ENCODE results near the gene LIF.

Gene LIF

DNA sequence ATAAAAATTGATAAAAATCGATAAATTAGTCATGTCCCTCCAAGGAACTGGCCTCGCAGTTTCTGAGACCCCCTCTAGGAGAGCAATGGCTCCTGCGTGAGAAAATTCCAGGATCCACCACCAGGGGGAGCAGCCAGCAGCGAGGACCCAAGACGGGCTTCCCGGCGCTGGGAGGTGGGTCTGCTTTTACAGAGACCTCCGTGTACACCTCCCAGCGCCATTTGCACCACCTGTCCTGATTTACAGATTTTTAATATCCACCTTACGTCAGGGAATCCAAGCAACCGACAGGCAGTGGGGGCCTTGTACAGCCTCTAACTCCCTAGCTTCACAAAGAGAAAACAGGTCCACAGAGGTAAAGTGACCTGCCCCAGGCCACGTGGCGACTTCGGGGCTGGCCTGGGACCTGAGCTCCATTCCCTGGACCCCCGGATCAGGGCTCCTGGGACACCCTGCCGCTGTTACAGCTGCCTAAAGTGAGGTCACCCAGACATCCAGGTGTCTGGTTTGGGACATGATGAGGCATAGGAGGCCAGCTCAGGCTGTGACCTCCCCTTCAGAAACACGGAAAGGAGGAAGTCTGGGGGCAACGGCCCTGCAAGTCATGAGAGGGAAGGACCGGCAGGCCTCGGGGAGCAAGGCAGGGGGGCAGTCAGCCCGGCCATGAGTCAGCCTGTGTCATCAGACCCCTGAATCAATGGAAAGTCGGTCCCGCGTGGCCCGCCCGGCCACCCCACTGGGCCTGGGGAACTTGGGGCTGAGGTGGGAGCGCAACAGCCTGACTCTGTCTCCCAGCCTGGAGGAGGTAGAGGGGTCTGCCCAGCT is 16.6 kb upstream of the LIF start:
- DNase-seq = peak in 1 of 2 experiments; percentile 62

DNA sequence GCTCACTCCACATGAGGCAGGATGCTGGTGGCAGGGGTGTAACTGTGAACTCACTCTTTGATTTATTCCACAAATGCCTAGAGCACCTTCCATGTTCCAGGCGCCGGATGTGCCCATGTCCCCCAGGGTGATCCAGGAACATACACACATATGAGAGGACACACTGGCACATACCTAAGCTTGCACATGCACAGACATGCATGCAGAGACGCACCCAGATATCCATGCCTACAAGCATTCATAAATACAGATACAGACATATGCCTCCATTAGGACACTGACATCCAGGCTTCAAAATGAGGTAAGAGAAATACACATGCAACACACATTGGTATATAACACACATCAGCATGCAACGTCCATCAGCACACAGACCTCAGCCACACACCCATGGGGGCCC is 15.6 kb upstream of the LIF start:
- no peak for DNase-seq

DNA sequence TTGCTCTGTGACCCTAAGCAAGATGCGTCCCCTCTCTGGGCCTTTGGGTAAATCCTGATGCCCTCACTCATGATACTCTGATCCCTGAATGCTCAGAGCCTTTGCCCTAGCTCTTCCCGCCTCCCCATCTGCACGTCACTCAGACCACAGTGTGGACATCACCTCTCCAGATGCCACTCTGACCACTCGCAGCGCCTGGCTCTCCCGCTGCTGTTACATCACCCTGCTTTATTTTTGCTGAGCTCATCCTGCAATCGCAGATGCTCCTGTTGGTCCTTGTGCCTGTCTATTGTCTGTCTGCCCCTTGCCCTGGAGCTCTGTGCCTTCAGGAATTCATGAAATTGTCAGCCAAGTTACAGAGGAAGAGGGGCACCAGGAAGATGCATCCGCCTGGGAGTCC is 14.6 kb upstream of the LIF start:
- DNase-seq = no peak

DNA sequence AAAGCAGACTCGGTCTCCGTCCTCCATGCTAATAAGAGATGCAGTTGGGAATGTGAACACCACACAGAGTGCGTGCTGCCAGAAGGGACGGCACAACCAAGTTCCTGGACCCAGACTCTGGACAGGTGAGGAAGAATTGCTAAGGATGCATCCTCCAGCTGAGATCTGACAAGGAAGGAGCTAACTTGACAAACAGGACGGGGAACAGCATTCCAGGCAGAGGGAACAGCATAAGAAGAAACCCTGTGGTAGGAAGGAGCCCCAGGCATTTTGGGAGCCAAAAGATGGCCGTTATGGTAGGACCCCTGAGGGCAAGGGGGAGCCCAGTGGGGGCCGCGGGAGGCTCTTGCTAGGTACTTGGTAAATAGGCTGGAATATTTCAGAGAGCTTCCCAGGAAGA is 14.1 kb upstream of the LIF start:
- no peak for DNase-seq

DNA sequence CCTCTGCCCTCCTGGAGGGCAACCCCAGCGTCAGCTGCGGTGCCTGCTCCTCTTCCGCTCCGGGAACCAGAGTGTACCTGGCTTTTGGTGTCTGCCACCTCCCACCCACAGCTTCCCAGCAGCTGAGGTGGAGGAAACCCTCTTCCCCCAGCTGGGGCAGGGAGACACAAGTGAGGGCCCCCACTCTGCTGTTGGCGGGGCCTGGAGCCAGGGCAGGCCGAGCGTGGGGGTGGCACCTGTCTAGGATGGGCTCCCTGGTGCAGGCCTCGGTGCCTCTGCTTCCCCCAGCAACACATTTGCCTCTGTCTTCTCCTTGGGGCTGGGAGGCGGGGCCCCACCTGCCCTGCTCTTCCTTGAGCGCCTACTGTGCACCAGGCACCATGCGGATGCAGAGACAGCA is 13.7 kb upstream of the LIF start:
- DNase-seq = no peak

DNA sequence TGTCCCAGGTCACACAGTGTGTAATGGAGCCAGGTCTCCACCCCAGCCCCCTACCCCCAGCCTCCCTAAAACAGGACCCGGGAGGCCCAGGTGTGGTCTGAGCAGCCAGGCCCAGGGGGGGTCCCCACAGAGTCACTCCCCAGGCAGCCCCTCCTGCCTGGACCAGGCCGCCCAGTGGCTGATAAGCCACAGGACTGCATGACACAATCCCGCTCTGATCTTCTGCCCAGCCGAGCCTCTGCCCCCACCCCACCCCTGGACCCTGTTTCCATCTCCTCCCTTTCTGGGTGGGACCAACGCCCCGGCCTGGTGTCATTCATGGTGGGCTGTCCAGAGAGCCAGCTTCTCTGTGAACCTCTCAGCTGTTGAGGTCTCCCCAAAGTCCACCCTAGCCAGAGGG is 7.8 kb upstream of the LIF start:
- DNase-seq = no peak

DNA sequence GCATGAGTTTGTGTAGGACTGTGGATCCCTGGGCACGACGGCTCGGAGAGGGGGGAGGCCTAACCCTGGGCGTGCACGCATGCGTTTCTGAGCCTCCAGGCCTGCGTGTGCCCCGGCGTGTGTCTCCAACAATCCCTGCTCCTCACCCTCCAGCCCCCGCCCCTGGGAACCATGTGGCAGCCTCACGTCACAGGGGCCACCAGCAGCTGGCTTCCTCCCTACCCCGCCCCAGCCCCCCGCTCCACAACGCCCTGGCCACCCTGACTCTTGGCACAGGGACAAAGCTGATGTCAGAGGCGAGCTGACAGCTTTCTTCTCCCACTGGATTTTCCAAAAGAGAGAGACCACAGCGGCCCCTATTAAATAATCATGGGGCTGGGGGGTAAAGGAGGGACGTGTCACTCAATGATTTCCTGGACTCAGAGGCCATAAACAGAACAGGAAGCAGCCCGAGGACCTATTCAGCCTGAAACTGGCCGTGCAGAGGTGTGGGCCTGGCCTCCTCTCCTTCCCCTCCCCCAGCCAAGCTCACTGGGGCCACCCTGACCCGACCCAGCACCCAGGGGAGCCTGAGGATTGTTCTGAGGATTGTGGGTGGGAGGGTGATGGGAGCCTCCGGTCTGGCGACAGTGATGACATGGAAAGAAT is 6.8 kb upstream of the LIF start:
- DNase-seq = no peak

DNA sequence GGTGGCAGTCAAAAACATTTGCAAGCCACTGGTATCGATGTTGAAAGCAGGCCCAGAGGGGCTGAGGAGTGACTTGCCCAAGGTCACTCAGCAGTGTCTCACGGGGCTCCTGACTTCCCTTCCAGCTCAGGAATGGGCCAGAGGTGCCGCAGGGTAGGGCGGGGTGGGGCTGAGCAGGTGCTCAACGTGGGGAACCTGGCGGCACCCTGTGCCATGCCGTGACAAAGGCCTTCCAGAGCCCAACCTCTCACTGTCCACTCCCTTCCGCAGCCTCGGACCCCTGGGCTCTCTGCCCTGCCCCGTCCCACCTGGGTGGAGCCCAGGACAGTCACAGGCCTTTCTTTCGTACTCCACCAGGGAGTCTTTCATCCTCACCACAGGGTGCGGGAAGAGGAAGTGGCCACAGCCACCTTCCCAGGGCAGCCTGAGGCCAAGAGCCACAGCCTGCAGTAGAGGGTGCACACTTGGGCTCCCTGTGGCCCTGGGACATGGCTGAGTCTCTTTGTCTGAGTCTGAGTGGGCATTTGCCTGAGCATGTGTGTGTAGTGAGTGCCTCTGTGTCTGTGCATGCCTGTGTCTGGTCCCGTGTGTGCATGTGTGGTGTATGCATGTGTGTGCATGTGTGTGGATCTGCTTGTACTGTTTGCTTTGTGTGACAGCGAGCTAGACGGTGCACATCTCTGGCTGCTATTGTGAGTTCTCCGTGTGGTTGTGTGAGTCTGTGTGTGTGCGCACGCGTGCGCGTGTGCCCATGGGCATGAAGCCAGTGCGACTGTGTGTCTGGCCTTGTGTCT is 6.0 kb upstream of the LIF start:
- DNase-seq = no peak

DNA sequence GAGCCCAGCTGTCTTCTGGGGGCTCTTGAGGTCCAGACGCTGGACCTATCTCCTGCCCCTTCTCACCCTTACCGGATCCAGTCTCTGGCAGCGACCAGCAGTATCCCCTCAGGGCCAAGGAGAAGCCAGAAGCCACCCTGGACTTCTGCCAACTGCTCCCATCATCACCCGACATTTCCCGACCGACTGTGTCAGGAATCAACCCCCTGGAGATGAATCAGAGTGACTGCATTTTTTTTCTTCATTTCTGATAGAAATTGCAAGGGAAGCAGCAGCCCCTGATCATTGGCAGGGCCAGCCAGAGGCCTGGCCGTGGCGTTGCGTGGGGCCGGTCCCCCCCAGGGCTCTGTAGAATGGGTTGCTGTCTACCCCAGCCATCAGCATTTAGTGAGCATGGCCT is 5.2 kb upstream of the LIF start:
- no peak for DNase-seq

DNA sequence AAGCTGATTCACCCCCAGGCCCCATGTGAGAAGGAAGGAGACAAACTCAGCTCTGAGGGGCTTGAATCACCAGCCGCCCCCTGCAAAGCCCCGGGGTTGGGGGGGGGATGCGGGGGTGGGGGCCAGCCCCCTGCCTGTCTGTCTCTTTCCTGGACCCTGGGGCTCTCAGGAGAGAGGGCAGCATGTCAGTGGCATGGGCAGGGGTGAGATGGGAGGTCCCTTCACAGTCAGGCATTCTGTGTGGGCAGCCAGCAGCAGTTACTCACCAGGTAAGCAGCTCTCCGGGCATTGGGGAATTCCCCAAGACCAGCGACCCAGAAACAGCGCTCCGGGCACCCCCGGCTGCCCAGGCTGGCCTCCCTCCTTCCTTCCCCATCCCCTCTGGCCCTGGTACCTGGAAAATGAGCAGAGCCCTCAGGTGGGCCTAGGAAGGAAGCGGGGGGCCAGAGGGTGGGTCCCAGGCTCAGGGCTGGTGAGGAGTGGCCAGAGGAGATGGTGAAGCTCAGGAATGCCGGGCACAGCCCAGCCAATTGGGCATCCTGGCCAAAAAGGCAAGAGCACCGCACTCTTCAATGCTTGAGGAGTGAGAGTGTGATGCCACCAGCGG is 4.2 kb upstream of the LIF start:
- DNase-seq = no peak

DNA sequence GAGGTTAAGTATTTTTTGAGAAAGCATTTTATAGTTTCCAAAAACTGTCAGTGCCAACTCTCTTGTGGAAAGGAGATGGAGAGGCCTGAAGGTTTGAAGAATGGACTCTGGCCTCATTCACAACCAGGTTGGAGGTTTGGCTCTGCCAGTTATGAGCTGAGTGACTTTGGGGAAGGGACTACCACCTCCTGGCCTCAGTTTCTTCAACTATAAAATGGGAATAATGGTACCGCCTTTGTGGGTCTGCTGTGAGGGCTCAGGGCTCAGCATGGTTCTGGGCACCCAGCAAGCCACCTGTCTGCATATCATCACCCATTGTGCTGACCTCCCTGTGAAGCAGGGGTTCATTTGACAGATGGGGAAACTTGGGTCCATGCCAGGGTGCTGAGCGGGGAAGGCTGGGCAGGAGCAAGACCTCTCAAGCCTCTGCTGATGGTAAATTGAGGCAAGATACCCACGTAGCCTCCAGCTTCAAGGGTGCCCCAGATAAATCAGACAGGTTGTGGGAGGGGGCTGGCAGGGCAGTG is 3.5 kb upstream of the LIF start:
- DNase-seq = no peak

DNA sequence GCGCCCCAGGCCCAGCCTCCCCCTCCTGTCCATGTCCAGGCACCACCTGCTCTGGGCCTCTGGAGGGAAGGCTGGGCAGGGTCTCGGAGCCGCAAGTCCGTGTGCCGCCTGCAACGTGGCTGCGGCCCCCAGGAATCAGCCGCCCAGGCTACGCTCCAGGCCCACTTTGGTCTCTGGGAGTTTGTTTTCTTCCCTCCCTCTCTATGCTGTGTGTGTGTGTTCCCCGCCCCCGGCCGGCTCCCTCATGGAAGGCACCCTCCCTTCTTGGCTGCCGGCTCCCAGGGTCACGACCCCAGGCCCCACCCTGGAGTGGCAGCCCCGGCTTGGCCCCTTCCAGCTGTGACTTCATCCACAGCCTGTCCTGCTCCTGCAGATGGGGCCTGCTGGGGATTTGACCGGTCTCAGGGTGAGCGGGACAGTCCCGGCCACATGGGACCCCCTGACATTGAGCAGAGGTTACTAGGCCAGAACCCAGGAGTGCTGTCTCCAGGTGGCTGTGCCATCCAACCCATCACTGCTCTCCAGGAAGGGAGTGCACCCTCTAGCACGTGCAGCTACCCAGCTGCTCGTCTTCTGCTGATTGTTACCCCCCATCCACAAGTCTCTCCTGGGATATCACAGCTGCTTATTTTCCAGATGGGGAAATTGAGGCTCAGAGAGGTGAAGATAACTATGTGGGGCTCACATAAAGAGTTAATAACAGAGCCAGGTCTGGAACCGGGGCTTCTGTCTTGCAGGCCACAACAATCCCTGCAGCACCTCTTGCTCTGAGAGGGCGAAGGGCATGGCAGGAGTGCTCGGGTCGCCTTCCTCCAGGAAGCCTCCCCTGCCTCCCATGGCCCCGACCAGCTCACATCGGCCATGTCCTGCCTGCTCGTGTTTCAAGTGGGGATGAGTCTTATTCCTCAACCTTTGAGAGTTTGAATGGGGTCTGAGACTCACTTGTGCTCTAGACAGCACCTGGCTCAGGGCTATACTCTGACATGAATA is 2.8 kb upstream of the LIF start:
- no peak for DNase-seq

DNA sequence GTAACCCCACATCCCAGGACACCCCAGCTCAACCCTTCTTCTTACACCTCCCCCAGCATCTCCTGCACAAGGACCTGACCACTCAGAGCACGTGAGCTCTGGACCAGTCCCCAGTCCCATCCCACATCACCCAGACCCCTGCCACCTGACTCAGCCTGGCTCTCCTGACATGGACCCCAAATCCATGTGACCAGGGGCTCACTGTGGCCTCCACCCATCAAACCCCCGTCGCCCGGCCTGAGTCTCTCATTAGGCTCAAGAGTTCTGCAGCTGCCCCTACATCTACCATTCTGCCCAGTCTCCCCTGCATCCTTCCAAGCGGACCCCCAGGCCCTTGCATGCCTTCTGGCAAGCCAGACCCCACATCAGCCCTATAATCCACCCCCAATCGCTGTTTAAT is 1.9 kb upstream of the LIF start:
- DNase-seq = no peak

DNA sequence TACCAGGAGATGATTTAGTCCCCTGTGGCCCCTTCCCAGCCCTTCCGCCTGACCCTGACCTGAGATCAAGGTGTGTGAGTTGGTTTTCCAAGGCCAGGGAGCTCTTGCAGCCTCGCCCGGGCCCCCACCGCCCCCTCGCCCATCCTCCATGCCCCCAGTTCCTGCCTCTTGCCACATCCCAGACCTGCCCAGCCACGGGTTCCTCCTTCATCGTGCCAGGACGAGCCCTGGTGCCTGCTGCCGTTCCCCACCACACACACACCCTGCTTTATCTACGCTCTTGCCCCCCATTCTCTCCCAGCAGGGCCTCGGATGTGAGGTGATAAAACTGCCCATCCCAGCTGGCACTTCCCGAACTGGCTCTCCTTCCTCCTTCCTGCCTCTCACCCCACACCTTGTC is 1.4 kb upstream of the LIF start:
- no peak for DNase-seq

DNA sequence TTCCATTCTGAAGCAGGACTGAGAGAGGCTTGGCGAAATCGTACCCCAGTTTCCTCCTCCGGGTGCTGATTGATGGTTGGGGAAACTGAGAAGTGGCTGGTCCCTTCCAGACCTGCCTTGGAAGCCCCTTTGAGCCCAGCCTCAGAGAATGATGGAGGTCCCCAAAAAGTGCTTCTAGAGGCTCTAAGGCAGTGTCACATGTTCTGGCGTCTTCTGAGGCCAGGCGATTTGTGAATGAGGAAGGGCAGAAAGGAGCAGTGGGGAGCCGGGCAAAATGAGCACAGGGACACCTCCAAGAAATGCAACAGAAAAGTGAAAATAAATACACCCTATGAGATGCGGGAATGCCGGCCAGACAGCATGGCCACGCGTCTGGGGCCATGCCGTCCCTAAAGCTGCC is 1.0 kb upstream of the LIF start:
- DNase-seq = no peak

DNA sequence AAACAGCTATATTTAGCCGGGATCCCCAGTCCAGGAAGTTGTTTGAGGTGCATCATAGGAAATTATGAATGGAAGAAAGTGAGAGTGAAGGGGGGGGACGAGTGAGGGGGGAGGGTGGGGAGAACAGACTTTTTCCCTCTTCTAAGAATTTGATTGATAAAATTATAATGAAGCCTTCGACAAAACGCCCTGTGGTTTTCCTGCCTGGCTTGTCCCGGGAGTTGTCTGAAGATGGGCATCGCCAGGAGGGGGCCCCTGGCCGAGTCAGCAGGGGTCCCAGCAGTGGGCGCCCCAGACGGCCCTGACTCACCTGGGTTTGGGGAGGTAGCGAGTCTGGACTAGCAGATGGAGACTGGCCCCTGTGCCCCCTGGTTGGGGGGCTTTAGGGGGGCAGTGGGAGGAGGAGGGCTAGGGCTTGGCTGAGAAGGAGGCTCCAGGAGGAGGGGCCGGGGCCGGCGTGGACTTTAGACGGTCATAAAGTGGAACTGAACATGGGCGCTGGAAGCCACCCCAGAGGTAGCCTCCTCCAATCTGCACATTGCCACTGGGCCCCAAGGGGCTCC is 336 bp upstream of the LIF start:
- no peak for DNase-seq

DNA sequence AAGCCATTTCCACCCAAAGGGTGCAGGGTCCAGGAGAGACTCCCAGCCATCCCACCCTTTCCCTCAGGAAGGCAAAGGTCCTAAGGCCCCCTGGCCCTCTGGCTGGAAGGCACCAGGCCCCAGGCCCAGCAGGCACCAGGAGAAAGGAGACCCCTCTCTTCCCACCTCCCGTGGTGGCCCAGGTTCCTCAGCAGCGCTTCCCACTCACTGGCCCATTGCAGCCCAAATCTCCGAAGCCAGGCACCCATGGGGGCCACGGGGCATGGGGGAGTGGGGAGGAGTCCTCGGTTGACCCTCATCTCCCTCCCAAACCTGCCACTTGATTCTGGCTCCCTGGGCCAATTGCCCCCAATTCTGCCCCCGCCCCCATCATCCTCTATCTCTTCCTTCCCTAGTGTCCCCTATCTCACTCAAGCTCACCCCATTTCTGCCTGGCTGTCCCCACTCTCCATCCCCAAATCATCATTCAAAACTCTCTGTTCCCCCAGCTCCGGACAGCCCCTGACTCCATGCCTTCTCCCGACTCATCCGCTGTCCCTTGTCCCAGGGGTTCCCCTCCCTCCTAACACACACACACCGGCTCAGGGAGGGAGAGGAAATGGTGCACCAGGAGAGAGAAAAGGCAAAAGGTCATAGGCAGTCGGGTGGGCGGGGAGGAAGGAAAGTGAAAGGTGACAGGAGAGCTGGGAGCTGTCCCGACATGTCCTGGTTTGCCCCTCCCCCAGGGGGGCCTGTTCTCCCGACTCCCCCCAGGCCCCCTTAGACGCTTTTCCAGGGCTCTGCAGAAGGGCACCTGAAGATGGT is 1.2 kb downstream of the LIF start:
- DNase-seq = no peak

DNA sequence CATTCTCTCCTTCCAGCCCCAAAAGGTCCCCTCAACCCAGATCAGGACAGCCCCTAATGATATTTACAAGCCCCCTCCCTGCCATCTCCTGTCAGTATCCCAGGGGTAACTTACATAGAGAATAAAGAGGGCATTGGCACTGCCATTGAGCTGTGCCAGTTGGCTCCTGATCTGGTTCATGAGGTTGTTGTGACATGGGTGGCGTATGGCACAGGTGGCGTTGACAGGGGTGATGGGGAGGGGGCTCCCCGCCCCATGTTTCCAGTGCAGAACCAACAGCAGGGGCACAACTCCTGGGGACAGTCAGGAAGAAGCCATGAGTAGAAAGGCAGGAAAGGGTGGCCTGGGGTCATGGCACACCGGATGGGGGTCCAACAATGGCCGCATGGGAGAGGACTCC is 1.9 kb downstream of the LIF start:
- DNase-seq = no peak

DNA sequence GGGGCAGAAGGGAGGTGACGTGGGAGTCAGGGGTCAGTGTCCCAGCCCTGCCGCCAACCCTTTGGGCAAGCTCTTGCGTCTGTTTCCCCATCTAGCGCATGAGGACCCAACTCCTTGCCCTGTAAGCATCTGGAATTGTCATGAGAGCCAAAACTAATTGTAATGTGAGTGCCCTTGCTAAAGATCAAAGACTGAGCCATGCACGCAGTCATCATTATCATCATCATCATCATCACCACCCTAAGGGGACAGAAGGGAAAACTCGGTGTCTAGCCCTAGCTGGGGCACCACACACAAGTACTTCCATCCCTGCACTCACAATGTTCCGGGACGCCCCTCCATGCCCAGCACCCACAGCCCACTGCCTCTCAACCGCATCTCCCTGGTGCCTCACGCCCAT is 2.5 kb downstream of the LIF start:
- no peak for DNase-seq

DNA sequence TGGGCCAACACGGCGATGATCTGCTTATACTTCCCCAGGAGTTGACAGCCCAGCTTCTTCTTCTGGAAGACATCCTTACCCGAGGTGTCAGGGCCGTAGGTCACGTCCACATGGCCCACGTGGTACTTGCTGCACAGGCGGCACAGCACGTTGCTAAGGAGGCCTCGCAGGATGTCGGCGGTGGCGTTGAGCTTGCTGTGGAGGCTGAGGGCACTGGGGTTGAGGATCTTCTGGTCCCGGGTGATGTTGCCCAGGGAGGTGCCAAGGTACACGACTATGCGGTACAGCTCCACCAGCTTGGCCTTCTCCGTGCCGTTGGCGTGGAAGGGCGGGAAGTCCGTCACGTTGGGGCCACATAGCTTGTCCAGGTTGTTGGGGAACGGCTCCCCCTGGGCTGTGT is 2.9 kb downstream of the LIF start:
- no peak for DNase-seq
